Left cardiac atrium (tissue), 4 donors: ENCODE measurements around the gene MBP. TPM values are rescaled to one million over a fixed set of nuclear protein-coding genes. Genes with fewer than 3 reads are reported as not detected.

Source experiments
- ATAC-seq, 2 donors: fragments of 200-7000 bp; cut with Tn5 transposase; one replicate each; pipeline ENCODE4 v1.9.1; 2020; ENCODE audit warnings: mild to moderate bottlenecking in 2 of 2, moderate library complexity in 2 of 2
- DNase-seq: peaks from one replicate; pipeline ENCODE4 v3.0.0-alpha.2; 2020
- intact Hi-C, 2 donors: fragments of 100-400 bp; cut with DNase I; formaldehyde crosslinking; loops; one replicate each; pipeline versions ENCODE4 v1.14.1 to v1.15.1; 2022 to 2023
- total RNA-seq, 2 donors: library from RNA; stranded (reverse); fragmentation: NEBNext Ultra II Directional; extraction: Animal tissue kit (Norgen Biotek cat#: 25700); gene quantifications; one replicate each; pipeline ENCODE4 v1.2.1, GENCODE V29; 2021
- donor health status: DM: no; HTN: yes; CAD: no.
- donor health status: DM: no; HTN: yes; CAD: no; lungs with severe emphysema.
- donor health status: DM: yes; HTN: yes; CAD: no.
- donor health status: Dilated cardiomyopathy.

Gene MBP
- total RNA-seq, 2 donors from 2014 or later = 21.7 to 24.7 TPM

GRCh38 chr18:77119851-77120491 is 12.6 kb downstream of the MBP start:
- DNase-seq = no peak
- intact Hi-C loops = no loop called here
- ATAC-seq = no peak

- intact Hi-C loops = no loop called here
- no peak for ATAC-seq
- no peak for DNase-seq
These were observed 13.3 kb downstream of the MBP start for GRCh38 chr18:77119101-77119850.

GRCh38 chr18:77118256-77119090 is 14.1 kb downstream of the MBP start:
- no peak for DNase-seq
- ATAC-seq = no peak

GRCh38 chr18:77116201-77117080 is 16.1 kb downstream of the MBP start:
- ATAC-seq (no peak), DNase-seq (no peak)
- intact Hi-C loops = no loop called here

More at GRCh38 chr18:77118256-77119090, 14.1 kb downstream of the MBP start:
- intact Hi-C loops = no loop called here

- no peak for DNase-seq
- intact Hi-C loops = no loop called here
- no peak for ATAC-seq
These were observed 17.2 kb downstream of the MBP start for GRCh38 chr18:77115192-77115953.

GRCh38 chr18:77114415-77115191 is 18.0 kb downstream of the MBP start:
- intact Hi-C loops = no loop called here
- ATAC-seq (peak; percentile 91 to 97), DNase-seq (peak; percentile 89)

GRCh38 chr18:77114152-77114414 is 18.5 kb downstream of the MBP start:
- ATAC-seq = peak in 1 of 2 donors; percentile 5
- no peak for DNase-seq
- intact Hi-C loops = no loop called here

GRCh38 chr18:77113361-77114151 is 19.0 kb downstream of the MBP start:
- ATAC-seq (no peak), DNase-seq (no peak)
- intact Hi-C loops = no loop called here

GRCh38 chr18:77112747-77113092 is 19.9 kb downstream of the MBP start:
- ATAC-seq = no peak
- intact Hi-C loops = no loop called here
- DNase-seq = no peak

GRCh38 chr18:77111951-77112746 is 20.4 kb downstream of the MBP start:
- intact Hi-C loops = no loop called here
- peak in 1 of 2 donors; percentile 4 for ATAC-seq
- no peak for DNase-seq

GRCh38 chr18:77111449-77111848 is 21.1 kb downstream of the MBP start:
- intact Hi-C loops = no loop called here
- ATAC-seq (no peak), DNase-seq (no peak)

- ATAC-seq (no peak), DNase-seq (no peak)
- intact Hi-C loops = no loop called here
These were observed 21.6 kb downstream of the MBP start for GRCh38 chr18:77110936-77111335.

GRCh38 chr18:77110400-77110799 is 22.2 kb downstream of the MBP start:
- no peak for ATAC-seq
- DNase-seq = no peak
- intact Hi-C loops = no loop called here

- no peak for DNase-seq
- no peak for ATAC-seq
- intact Hi-C loops = no loop called here
These were observed 22.9 kb downstream of the MBP start for GRCh38 chr18:77109648-77110019.

GRCh38 chr18:77108821-77109647 is 23.5 kb downstream of the MBP start:
- intact Hi-C loops = no loop called here
- DNase-seq (no peak), ATAC-seq (no peak)
